Ovary (tissue), 9 donors: Measurements from ENCODE around the gene SLC12A3. TPM values are rescaled to one million over a fixed set of nuclear protein-coding genes. Genes with fewer than 3 reads are reported as not detected.

Experiments used
- DNase-seq, 5 donors: peaks; one replicate each; pipeline ENCODE4 v3.0.0-alpha.2; 2019 to 2020
- H3K27ac ChIP-seq, 2 donors: fragments of 200-600 bp; one replicate each; pipeline versions ENCODE4 v1.5.1 to v1.8.0; 2019 to 2022
- H3K27me3 ChIP-seq: fragments of 200-600 bp; one replicate; pipeline ENCODE4 v1.8.0; 2022
- H3K36me3 ChIP-seq: fragments of 200-600 bp; sonication (generic); one replicate; pipeline ENCODE4 v1.5.1; 2019
- H3K4me1 ChIP-seq: one replicate; pipeline ENCODE4 v1.8.1; 2013; ENCODE audit warnings: mild to moderate bottlenecking, moderate library complexity; ENCODE audit not compliant: insufficient read depth
- H3K4me3 ChIP-seq: fragments of 200-600 bp; sonication (generic); one replicate; pipeline ENCODE4 v1.5.1; 2017
- H3K9me3 ChIP-seq, 2 donors: fragments of 200-600 bp in 1 of 2; sonication (generic) in 1 of 2; one replicate each; pipeline versions ENCODE4 v1.5.1 to v1.8.1; 2013 to 2019; ENCODE audit warnings: mild to moderate bottlenecking in 1 of 2, moderate library complexity in 1 of 2
- EP300 ChIP-seq: sonication (generic); formaldehyde crosslinking; IDR thresholded peaks from one replicate; pipeline ENCODE4 v1.6.1; 2017; ENCODE audit warnings: antibody characterized with exemption
- POLR2A ChIP-seq: fragments of 450-650 bp; IDR thresholded peaks from one replicate; pipeline ENCODE4 v1.6.1; 2017; ENCODE audit warnings: antibody characterized with exemption, mild to moderate bottlenecking, moderate library complexity
- WGBS, 3 donors: extraction: QIAGEN DNeasy Blood & Tissue Kit in 1 of 3; methylation state at CpG; one replicate each; pipeline versions ENCODE4 v1.1.5 to v1.1.7; 2013 to 2017; 5-methylcytosine and 5-hydroxymethylcytosine counted together
- intact Hi-C, 4 donors: fragments of 100-400 bp; cut with DNase I; formaldehyde crosslinking; loops; one replicate each; pipeline versions ENCODE4 v1.11.0 to v1.15.1; 2022 to 2023
- polyA plus RNA-seq, 2 donors: library from polyadenylated mRNA; stranded (reverse); fragments of 200-250 nt in 1 of 2; fragments of 350-450 nt in 1 of 2; fragmentation: Illumina TruSeq in 1 of 2; extraction: RNeasy Lipid Tissue Mini Kit (QIAGEN cat#74804) in 1 of 2; gene quantifications; one replicate each; pipeline ENCODE4 v1.2.3, GENCODE V29; 2013 to 2014
- total RNA-seq, 7 donors: library from RNA; depleted of rRNA in 2 of 7; stranded (reverse); fragments of >200 nt in 2 of 7; fragmentation: NEBNext Ultra II Directional in 3 of 7; extraction: Animal tissue kit (Norgen Biotek cat#: 25700) in 3 of 7; gene quantifications; one replicate each; pipeline versions ENCODE4 v1.1.0 to v1.2.4, GENCODE V29; 2016 to 2023
- TF ChIP-seq, protein P1 (sequence below), 3 donors: fragments of 450-650 bp in 2 of 3; fragments of 200-600 bp in 1 of 3; IDR thresholded peaks; one replicate each; pipeline versions ENCODE4 v1.5.1 to v1.8.0; 2016 to 2022; ENCODE audit warnings: antibody characterized with exemption in 3 of 3, mild to moderate bottlenecking in 1 of 3
- donor health status: DM: no; HTN: no; CAD: no; lungs with moderate emphysema.
- donor health status: DM: no; HTN: no; CAD: no.
- donor health status: Bipolar disorder and iron deficiency.
- donor health status: DM: yes; HTN: yes; CAD: no.
- donor health status: DM: no; HTN: no; CAD: no.
- donor health status: DM: yes; HTN: yes; CAD: no.

SLC12A3 gene
- total and polyA plus RNA-seq, 9 donors: 0.04 to 0.37 TPM; not detected in 7

DNA sequence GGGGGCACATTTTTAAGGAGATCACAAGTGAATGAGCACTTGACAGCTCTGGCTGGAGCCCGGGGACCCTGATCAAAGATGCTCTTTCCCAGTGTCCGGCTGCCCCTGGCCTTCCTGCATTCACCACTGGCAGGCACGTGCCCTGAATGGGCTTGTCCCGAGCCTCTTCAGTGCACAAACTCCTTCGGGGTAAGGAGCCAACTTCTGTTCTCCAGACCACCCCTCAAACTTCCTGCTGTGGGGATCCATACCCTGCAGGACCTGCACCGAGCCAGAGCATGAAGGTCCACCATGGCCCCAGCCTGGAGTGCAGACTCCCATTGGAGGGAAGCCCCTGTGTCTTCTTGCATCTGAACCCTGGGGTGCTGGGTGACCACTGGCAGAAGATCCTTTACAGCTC lies 9.8 kb upstream of the SLC12A3 start:
- TF ChIP-seq EP300 (no peak), POLR2A (no peak)
- TF ChIP-seq, protein P1, sequence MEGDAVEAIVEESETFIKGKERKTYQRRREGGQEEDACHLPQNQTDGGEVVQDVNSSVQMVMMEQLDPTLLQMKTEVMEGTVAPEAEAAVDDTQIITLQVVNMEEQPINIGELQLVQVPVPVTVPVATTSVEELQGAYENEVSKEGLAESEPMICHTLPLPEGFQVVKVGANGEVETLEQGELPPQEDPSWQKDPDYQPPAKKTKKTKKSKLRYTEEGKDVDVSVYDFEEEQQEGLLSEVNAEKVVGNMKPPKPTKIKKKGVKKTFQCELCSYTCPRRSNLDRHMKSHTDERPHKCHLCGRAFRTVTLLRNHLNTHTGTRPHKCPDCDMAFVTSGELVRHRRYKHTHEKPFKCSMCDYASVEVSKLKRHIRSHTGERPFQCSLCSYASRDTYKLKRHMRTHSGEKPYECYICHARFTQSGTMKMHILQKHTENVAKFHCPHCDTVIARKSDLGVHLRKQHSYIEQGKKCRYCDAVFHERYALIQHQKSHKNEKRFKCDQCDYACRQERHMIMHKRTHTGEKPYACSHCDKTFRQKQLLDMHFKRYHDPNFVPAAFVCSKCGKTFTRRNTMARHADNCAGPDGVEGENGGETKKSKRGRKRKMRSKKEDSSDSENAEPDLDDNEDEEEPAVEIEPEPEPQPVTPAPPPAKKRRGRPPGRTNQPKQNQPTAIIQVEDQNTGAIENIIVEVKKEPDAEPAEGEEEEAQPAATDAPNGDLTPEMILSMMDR (IDR thresholded peaks at IDR 0.05): no peak
- Histone ChIP-seq H3K27ac (no peak overlapping the region), H3K4me3 (no peak overlapping the region), H3K36me3 (no peaks in the 10 kb centered on the region), H3K9me3 (no peaks in the 10 kb centered on the region), H3K4me1 (peaks cover 5% of the 10 kb centered on the region), H3K27me3 (no peaks in the 10 kb centered on the region)
- intact Hi-C loops: loop anchor here in 1 of 4 donors (10.0 kb wide), 1 partner anchor 90 kb away; no protein-coding TSS in a partner anchor
- DNase-seq: no peak
- WGBS, 3 donors: 90 to 98% (median 93%) methylated on average over 6 of the region's 6 CpGs

- no peaks in the 10 kb centered on the region for H3K36me3 ChIP-seq
- no peak for DNase-seq
- H3K27ac ChIP-seq: no peak overlapping the region
- no peak overlapping the region for H3K4me3 ChIP-seq
- no peaks in the 10 kb centered on the region for H3K9me3 ChIP-seq
- TF ChIP-seq POLR2A (no peak), EP300 (no peak)
- TF ChIP-seq, protein P1 (IDR thresholded peaks at IDR 0.05): no peak
- intact Hi-C loops: loop anchor here in 1 of 4 donors (10.0 kb wide), 1 partner anchor 89 kb away; no protein-coding TSS in a partner anchor
- H3K4me1 ChIP-seq: peaks cover 1% of the 10 kb centered on the region
- WGBS, 3 donors: 40 to 55% (median 43%) methylated on average over 4 of the region's 4 CpGs
- no peaks in the 10 kb centered on the region for H3K27me3 ChIP-seq
Measured at GRCh38 chr16:56855946-56856345, 9.1 kb upstream of the SLC12A3 start.

- Histone ChIP-seq H3K27ac (no peak overlapping the region), H3K4me3 (no peak overlapping the region), H3K4me1 (no peaks in the 10 kb centered on the region), H3K36me3 (no peaks in the 10 kb centered on the region), H3K27me3 (no peaks in the 10 kb centered on the region), H3K9me3 (no peaks in the 10 kb centered on the region)
- TF ChIP-seq POLR2A (no peak), EP300 (no peak)
- TF ChIP-seq, protein P1 (IDR thresholded peaks at IDR 0.05): no peak
- DNase-seq: no peak
- intact Hi-C loops: loop anchor here in 1 of 4 donors (10.0 kb wide), 1 partner anchor 88 kb away; no protein-coding TSS in a partner anchor
- WGBS, 3 donors: 53 to 67% (median 58%) methylated on average over 6 of the region's 6 CpGs
Measured at GRCh38 chr16:56856876-56857447, 8.0 kb upstream of the SLC12A3 start.

- H3K4me1 ChIP-seq: no peaks in the 10 kb centered on the region
- WGBS, 3 donors: 92 to 96% (median 95%) methylated on average over 14 of the region's 14 CpGs
- H3K27me3 ChIP-seq: no peaks in the 10 kb centered on the region
- H3K4me3 ChIP-seq: no peak overlapping the region
- no peak for DNase-seq
- no peak overlapping the region for H3K27ac ChIP-seq
- intact Hi-C loops: loop anchor here in 1 of 4 donors (10.0 kb wide), 1 partner anchor 86 kb away; no protein-coding TSS in a partner anchor
- TF ChIP-seq, protein P1 (IDR thresholded peaks at IDR 0.05): no peak
- no peak for TF ChIP-seq EP300
- TF ChIP-seq POLR2A: no peak
- no peaks in the 10 kb centered on the region for H3K9me3 ChIP-seq
- no peaks in the 10 kb centered on the region for H3K36me3 ChIP-seq
Measured at GRCh38 chr16:56858374-56858773, 6.6 kb upstream of the SLC12A3 start.
